DMS53 treated with DMSO at 0.1 percent for 48 hours (cell line): Measurements from ENCODE around the gene SP7.
A peak's percentile ranks its signal among the peaks of the same experiment; 100 is the strongest.
"Not testable (repeated sequence)": the region's sequence is repeated elsewhere in the genome, so short reads cannot be mapped to it uniquely, and the experiment has no call there.

Source experiments
- DNase-seq: peaks from one replicate; lab custom pipeline; 2025; ENCODE audit not compliant: unreplicated experiment; lab: John Stamatoyannopoulos, UW

Gene SP7

GRCh38 chr12:53347905-53348304 lies 11.8 kb upstream of the SP7 start:
- no peak for DNase-seq

- no peak for DNase-seq
These were observed 10.3 kb upstream of the SP7 start for GRCh38 chr12:53346491-53346890.

GRCh38 chr12:53345486-53346188 lies 9.5 kb upstream of the SP7 start:
- DNase-seq = no peak

- peak; percentile 37 for DNase-seq
These were observed 8.8 kb upstream of the SP7 start for GRCh38 chr12:53344824-53345485.

GRCh38 chr12:53344487-53344823 lies 8.3 kb upstream of the SP7 start:
- DNase-seq = no peak

- no peak for DNase-seq
These were observed 7.8 kb upstream of the SP7 start for GRCh38 chr12:53343969-53344368.

- no peak for DNase-seq
These were observed 7.3 kb upstream of the SP7 start for GRCh38 chr12:53343449-53343848.

GRCh38 chr12:53340398-53340797 lies 4.2 kb upstream of the SP7 start:
- DNase-seq = no peak

- no peak for DNase-seq
These were observed 2.8 kb upstream of the SP7 start for GRCh38 chr12:53338916-53339315.

- no peak for DNase-seq
These were observed 1.9 kb upstream of the SP7 start for GRCh38 chr12:53338017-53338416.

- DNase-seq = no peak
These were observed 1.3 kb downstream of the SP7 start for GRCh38 chr12:53334822-53335221.

- DNase-seq = no peak
These were observed 2.3 kb downstream of the SP7 start for GRCh38 chr12:53333845-53334244.

GRCh38 chr12:53333289-53333688 lies 2.9 kb downstream of the SP7 start:
- DNase-seq = no peak

GRCh38 chr12:53332744-53333143 lies 3.4 kb downstream of the SP7 start:
- no peak for DNase-seq

GRCh38 chr12:53332339-53332738 lies 3.8 kb downstream of the SP7 start:
- not testable (repeated sequence) for DNase-seq

GRCh38 chr12:53330671-53331070 lies 5.5 kb downstream of the SP7 start:
- DNase-seq = no peak

GRCh38 chr12:53328043-53328435 lies 8.1 kb downstream of the SP7 start:
- no peak for DNase-seq

- peak; percentile 12 for DNase-seq
These were observed 8.6 kb downstream of the SP7 start for GRCh38 chr12:53327435-53328042.

- DNase-seq = no peak
These were observed 9.5 kb downstream of the SP7 start for GRCh38 chr12:53326460-53327185.

GRCh38 chr12:53325511-53326061 lies 10.6 kb downstream of the SP7 start:
- DNase-seq = no peak

- peak; percentile 82 for DNase-seq
These were observed 11.2 kb downstream of the SP7 start for GRCh38 chr12:53324779-53325510.
